ENCODE measurements around the gene CTSE.

CTSE gene

DNA sequence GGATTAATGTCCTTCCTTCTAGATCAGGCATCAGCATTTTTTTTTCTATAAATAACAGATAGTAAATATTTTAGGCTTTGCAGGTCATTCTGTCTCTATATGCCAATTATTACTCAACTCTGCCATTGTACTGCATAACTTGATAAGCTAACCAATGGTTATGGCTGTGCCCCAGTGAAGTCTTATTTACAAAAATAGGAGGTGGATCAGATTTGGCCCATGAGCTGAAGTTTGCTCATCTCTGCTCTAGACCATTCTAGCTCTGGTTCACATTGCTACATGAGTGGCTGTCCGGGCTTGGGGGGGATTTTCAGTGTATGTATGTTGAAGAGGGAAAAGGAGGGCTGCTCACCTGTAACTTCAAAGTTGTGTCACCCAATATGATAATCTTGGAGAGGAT lies 30.6 kb downstream of the CTSE start:
- H3K36me3 ChIP-seq (ENCODE audit: control insufficient read depth, insufficient read depth, low read length), result no peaks in the 10 kb centered on the region

DNA sequence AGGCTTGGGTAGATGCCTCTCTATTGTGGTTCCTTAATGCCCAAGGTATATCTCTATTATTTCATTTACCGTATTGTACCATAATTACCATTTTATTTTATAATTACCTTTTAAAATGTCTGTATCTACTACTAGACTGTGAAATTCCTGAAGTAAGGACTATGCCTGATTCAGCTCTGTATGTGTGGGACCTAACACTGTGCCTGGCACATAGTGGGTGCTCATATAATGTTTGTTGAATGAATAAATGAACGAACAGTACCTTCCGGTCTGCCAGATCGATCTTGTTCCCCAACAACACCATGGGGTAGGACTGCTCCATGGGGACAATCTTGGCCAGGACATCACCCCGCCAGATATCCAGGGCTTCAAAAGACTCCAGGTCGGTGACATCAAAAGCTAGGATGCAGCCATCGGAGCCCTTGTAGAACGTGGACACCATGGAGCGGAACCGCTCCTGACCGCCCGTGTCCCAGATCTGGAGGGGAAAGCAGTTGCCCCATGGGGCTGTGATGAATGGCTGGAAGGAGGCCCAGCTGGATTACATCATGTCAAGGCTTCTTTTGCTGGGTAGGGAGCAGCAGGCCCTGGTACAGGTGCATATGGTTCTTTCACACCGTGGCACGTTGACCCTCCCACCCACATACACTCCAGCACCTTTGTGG lies 31.3 kb downstream of the CTSE start:
- Histone ChIP-seq H3K27me3 (ENCODE audit: control insufficient read depth, insufficient read depth, low read length) (no peaks in the 10 kb centered on the region), H3K9me3 (ENCODE audit: control insufficient read depth, low read length) (no peaks in the 10 kb centered on the region), H3K36me3 (ENCODE audit: control insufficient read depth, insufficient read depth, low read length) (no peaks in the 10 kb centered on the region), H3K4me3 (ENCODE audit: low read length) (no peak overlapping the region), H3K9ac (ENCODE audit: low read length) (no peak overlapping the region), H3K4me1 (ENCODE audit: control insufficient read depth, insufficient read depth, low read length) (no peaks in the 10 kb centered on the region)

More for the DNA sequence above, 30.6 kb downstream of the CTSE start:
- H3K9ac ChIP-seq (ENCODE audit: low read length), result no peak overlapping the region
- H3K9me3 ChIP-seq (ENCODE audit: control insufficient read depth, low read length), result no peaks in the 10 kb centered on the region
- H3K4me3 ChIP-seq (ENCODE audit: low read length), result no peak overlapping the region
- no peaks in the 10 kb centered on the region for H3K4me1 ChIP-seq (ENCODE audit: control insufficient read depth, insufficient read depth, low read length)
- H3K27me3 ChIP-seq (ENCODE audit: control insufficient read depth, insufficient read depth, low read length), result no peaks in the 10 kb centered on the region

DNA sequence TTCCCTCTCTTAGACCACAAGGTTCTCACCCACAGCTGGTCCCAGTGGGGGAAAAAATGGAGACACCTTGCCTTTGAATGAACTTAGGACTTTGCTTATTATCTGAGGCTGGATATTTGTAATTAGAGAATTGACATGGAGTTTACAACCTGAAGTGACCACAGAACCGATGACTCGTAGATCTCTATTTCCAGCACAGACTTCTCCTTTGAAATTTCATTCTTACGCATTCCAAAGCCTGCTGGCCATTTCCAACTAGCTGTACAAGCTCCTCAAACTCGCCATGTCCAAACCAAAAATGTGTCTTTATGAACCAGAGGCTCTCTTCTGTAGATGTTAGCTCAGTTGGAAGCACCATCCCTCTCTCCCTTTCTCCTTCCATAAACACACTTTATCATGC lies 32.5 kb downstream of the CTSE start:
- H3K9me3 ChIP-seq (ENCODE audit: control insufficient read depth, low read length), result no peaks in the 10 kb centered on the region

DNA sequence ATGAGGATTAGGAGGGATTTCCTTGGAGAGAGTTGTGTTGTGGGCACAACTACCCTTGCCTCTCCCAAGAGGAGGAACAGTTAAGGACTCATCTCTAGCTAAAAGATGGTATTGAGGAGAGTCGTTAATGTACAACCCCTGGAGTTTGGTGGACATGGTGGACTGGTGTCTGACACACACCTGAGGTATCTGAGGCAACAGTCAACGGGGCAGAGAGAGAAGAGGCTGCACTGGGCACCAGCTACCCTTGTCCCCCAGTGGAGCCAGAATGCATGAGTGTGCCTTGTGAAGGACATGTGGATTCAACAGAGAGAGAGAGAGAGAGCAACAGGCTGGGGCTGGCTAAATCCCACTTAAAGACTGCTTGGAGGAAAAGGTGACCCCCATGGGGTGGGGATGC lies 33.5 kb downstream of the CTSE start:
- Histone ChIP-seq H3K27me3 (ENCODE audit: control insufficient read depth, insufficient read depth, low read length) (no peaks in the 10 kb centered on the region), H3K36me3 (ENCODE audit: control insufficient read depth, insufficient read depth, low read length) (no peaks in the 10 kb centered on the region), H3K4me1 (ENCODE audit: control insufficient read depth, insufficient read depth, low read length) (no peaks in the 10 kb centered on the region), H3K4me3 (ENCODE audit: low read length) (no peak overlapping the region), H3K9ac (ENCODE audit: low read length) (no peak overlapping the region), H3K9me3 (ENCODE audit: control insufficient read depth, low read length) (no peaks in the 10 kb centered on the region)

More for the DNA sequence above, 32.5 kb downstream of the CTSE start:
- Histone ChIP-seq H3K4me3 (ENCODE audit: low read length) (no peak overlapping the region), H3K9ac (ENCODE audit: low read length) (no peak overlapping the region), H3K27me3 (ENCODE audit: control insufficient read depth, insufficient read depth, low read length) (no peaks in the 10 kb centered on the region), H3K36me3 (ENCODE audit: control insufficient read depth, insufficient read depth, low read length) (no peaks in the 10 kb centered on the region), H3K4me1 (ENCODE audit: control insufficient read depth, insufficient read depth, low read length) (no peaks in the 10 kb centered on the region)

DNA sequence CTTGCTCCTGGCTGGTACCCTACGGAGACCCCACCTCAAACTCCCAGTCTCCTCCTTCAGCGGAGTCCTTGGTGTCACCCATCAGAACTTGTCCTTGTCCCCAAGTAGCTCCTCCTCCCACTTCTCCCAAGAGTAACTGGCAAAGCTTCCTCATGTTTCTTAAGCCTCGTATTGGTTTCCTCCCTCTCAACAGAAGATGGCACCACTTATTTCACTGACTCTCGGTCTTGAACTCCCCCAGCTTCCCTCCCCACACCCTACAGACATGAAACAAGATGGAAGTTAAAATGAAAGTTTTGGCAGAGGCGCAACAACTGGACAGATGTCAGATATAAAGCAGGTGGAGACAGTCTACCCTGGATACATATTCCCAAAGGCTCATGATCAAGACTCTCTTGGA lies 33.9 kb downstream of the CTSE start:
- no peak overlapping the region for H3K9ac ChIP-seq (ENCODE audit: low read length)

GRCh38 chr1:205988585-205988995 lies 35.1 kb downstream of the CTSE start:
- Histone ChIP-seq H3K4me3 (ENCODE audit: low read length) (no peak overlapping the region), H3K27me3 (ENCODE audit: control insufficient read depth, insufficient read depth, low read length) (no peaks in the 10 kb centered on the region), H3K9me3 (ENCODE audit: control insufficient read depth, low read length) (no peaks in the 10 kb centered on the region), H3K36me3 (ENCODE audit: control insufficient read depth, insufficient read depth, low read length) (no peaks in the 10 kb centered on the region), H3K9ac (ENCODE audit: low read length) (no peak overlapping the region), H3K4me1 (ENCODE audit: control insufficient read depth, insufficient read depth, low read length) (peaks cover 12% of the 10 kb centered on the region)

More for the DNA sequence above, 33.9 kb downstream of the CTSE start:
- Histone ChIP-seq H3K4me1 (ENCODE audit: control insufficient read depth, insufficient read depth, low read length) (no peaks in the 10 kb centered on the region), H3K36me3 (ENCODE audit: control insufficient read depth, insufficient read depth, low read length) (no peaks in the 10 kb centered on the region), H3K27me3 (ENCODE audit: control insufficient read depth, insufficient read depth, low read length) (no peaks in the 10 kb centered on the region), H3K4me3 (ENCODE audit: low read length) (no peak overlapping the region), H3K9me3 (ENCODE audit: control insufficient read depth, low read length) (no peaks in the 10 kb centered on the region)

DNA sequence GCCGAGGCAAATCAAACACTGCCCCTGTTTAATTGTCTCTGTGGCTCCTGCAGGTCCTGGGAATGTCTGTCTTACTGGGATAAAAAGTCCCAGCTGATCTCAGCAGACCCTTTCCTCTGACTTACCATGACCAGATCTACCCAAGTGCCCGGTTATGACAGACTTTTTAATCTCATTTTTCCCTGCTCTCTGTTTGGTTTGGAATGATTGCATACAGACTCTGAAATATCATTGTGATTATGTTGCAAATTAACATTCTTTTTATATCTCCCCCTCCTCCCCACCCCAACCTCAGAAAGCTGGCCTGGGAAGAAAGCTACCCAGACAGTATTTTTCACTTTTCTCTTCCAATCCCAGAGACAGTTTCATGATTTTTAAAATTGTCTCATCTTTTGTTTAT lies 36.8 kb downstream of the CTSE start:
- Histone ChIP-seq H3K4me1 (ENCODE audit: control insufficient read depth, insufficient read depth, low read length) (peaks cover 12% of the 10 kb centered on the region), H3K4me3 (ENCODE audit: low read length) (no peak overlapping the region), H3K36me3 (ENCODE audit: control insufficient read depth, insufficient read depth, low read length) (no peaks in the 10 kb centered on the region), H3K9me3 (ENCODE audit: control insufficient read depth, low read length) (no peaks in the 10 kb centered on the region), H3K9ac (ENCODE audit: low read length) (no peak overlapping the region), H3K27me3 (ENCODE audit: control insufficient read depth, insufficient read depth, low read length) (no peaks in the 10 kb centered on the region)

- no peak overlapping the region for H3K9ac ChIP-seq (ENCODE audit: low read length)
- H3K4me1 ChIP-seq (ENCODE audit: control insufficient read depth, insufficient read depth, low read length), result peaks cover 12% of the 10 kb centered on the region
- H3K9me3 ChIP-seq (ENCODE audit: control insufficient read depth, low read length), result no peaks in the 10 kb centered on the region
- H3K36me3 ChIP-seq (ENCODE audit: control insufficient read depth, insufficient read depth, low read length), result no peaks in the 10 kb centered on the region
- no peaks in the 10 kb centered on the region for H3K27me3 ChIP-seq (ENCODE audit: control insufficient read depth, insufficient read depth, low read length)
- H3K4me3 ChIP-seq (ENCODE audit: low read length), result no peak overlapping the region
Observed at GRCh38 chr1:205986292-205986691, 37.4 kb downstream of the CTSE start.

GRCh38 chr1:205985330-205986005 lies 38.2 kb downstream of the CTSE start:
- H3K4me3 ChIP-seq (ENCODE audit: low read length), result no peak overlapping the region

DNA sequence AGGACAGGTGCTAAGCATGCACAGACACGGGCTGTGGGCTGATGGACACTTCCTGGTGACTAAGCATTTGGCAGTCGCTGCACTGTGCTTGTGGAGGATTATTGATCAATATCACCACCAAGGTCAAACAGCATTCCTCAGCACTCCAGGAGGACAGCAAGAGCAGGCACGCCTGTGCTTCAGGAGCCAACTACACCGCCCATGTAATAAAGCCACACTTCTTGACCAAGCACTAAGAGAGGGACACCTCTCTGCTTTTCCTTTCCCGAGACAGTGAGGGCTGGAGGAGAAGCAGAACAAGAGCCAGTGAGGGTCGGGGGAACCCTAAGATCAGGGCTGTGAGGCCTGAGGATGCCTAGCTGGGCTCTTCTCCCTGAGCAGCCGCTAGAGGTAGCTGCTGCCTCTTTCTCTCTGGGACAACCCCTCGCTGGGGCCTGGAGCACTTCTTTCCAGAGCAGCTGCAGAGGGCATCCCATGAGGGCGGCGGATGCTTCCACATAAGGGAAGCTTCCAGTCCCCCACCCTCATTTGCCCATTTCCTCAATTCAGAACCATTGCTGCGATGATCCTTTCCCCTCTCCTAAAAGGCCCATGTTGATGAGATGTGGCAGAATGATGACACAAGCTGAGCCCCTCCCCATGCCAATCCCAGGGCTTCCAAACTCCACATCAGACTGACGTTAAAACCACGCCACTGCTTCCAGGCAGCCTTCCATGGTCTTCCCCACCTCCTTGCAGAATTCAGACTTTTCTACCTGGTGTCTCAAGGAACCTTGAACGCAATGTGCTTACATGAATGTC lies 39.6 kb downstream of the CTSE start:
- peaks cover 12% of the 10 kb centered on the region for H3K4me1 ChIP-seq (ENCODE audit: control insufficient read depth, insufficient read depth, low read length)
- H3K4me3 ChIP-seq (ENCODE audit: low read length), result no peak overlapping the region
- H3K36me3 ChIP-seq (ENCODE audit: control insufficient read depth, insufficient read depth, low read length), result no peaks in the 10 kb centered on the region
- H3K27me3 ChIP-seq (ENCODE audit: control insufficient read depth, insufficient read depth, low read length), result no peaks in the 10 kb centered on the region
- H3K9ac ChIP-seq (ENCODE audit: low read length), result no peak overlapping the region
- no peaks in the 10 kb centered on the region for H3K9me3 ChIP-seq (ENCODE audit: control insufficient read depth, low read length)

More at GRCh38 chr1:205985330-205986005, 38.2 kb downstream of the CTSE start:
- H3K27me3 ChIP-seq (ENCODE audit: control insufficient read depth, insufficient read depth, low read length), result no peaks in the 10 kb centered on the region
- no peak overlapping the region for H3K9ac ChIP-seq (ENCODE audit: low read length)
- peaks cover 12% of the 10 kb centered on the region for H3K4me1 ChIP-seq (ENCODE audit: control insufficient read depth, insufficient read depth, low read length)
- no peaks in the 10 kb centered on the region for H3K36me3 ChIP-seq (ENCODE audit: control insufficient read depth, insufficient read depth, low read length)
- no peaks in the 10 kb centered on the region for H3K9me3 ChIP-seq (ENCODE audit: control insufficient read depth, low read length)

DNA sequence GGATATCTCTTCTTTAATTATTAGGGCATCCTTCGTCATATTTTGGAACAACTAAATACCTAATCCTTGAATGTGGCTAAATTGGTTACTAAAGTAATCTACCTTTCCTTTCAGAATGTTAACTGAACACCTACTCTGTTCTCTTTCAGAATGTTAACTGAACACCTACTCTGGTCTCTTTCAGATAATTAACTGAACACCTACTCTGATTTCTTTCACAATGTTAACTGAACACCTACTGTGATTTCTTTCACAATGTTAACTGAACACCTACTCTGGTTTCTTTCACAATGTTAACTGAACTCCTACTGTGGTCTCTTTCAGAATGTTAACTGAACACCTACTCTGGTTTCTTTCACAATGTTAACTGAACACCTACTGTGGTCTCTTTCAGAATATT lies 42.4 kb downstream of the CTSE start:
- no peaks in the 10 kb centered on the region for H3K36me3 ChIP-seq (ENCODE audit: control insufficient read depth, insufficient read depth, low read length)
- peaks cover 21% of the 10 kb centered on the region for H3K4me1 ChIP-seq (ENCODE audit: control insufficient read depth, insufficient read depth, low read length)
- no peaks in the 10 kb centered on the region for H3K9me3 ChIP-seq (ENCODE audit: control insufficient read depth, low read length)
- H3K27me3 ChIP-seq (ENCODE audit: control insufficient read depth, insufficient read depth, low read length), result no peaks in the 10 kb centered on the region
- H3K9ac ChIP-seq (ENCODE audit: low read length), result no peak overlapping the region
- H3K4me3 ChIP-seq (ENCODE audit: low read length), result no peak overlapping the region

GRCh38 chr1:205980237-205980870 lies 43.3 kb downstream of the CTSE start:
- Histone ChIP-seq H3K27me3 (ENCODE audit: control insufficient read depth, insufficient read depth, low read length) (no peaks in the 10 kb centered on the region), H3K4me3 (ENCODE audit: low read length) (no peak overlapping the region), H3K9me3 (ENCODE audit: control insufficient read depth, low read length) (no peaks in the 10 kb centered on the region), H3K4me1 (ENCODE audit: control insufficient read depth, insufficient read depth, low read length) (peaks cover 30% of the 10 kb centered on the region), H3K9ac (ENCODE audit: low read length) (no peak overlapping the region), H3K36me3 (ENCODE audit: control insufficient read depth, insufficient read depth, low read length) (no peaks in the 10 kb centered on the region)

Data from mucosa of stomach (tissue), 1 donor.